Fibroblast of the conjunctiva (primary cell): ENCODE data around the gene KLHDC8A.
"Not testable (repeated sequence)": the region's sequence is repeated elsewhere in the genome, so short reads cannot be mapped to it uniquely, and the experiment has no call there.

Source experiments
- DNase-seq: peaks from one replicate; pipeline ENCODE4 v3.0.0-alpha.2; 2010; ENCODE audit warnings: low read depth

KLHDC8A gene

GRCh38 chr1:205318231-205318991 lies 38.3 kb downstream of the KLHDC8A start:
- DNase-seq = no peak

GRCh38 chr1:205317311-205317917 lies 39.3 kb downstream of the KLHDC8A start:
- no peak for DNase-seq

GRCh38 chr1:205316161-205316566 lies 40.6 kb downstream of the KLHDC8A start:
- no peak for DNase-seq

GRCh38 chr1:205315008-205315618 lies 41.6 kb downstream of the KLHDC8A start:
- DNase-seq = no peak

GRCh38 chr1:205313563-205314308 lies 43.0 kb downstream of the KLHDC8A start:
- DNase-seq = peak; percentile 41

GRCh38 chr1:205312866-205313562 lies 43.7 kb downstream of the KLHDC8A start:
- DNase-seq = no peak

GRCh38 chr1:205310976-205311704 lies 45.6 kb downstream of the KLHDC8A start:
- no peak for DNase-seq

GRCh38 chr1:205309741-205310140 lies 47.0 kb downstream of the KLHDC8A start:
- no peak for DNase-seq

- no peak for DNase-seq
Observed at GRCh38 chr1:205306929-205307566, 49.7 kb downstream of the KLHDC8A start.

GRCh38 chr1:205304695-205305070 lies 52.0 kb downstream of the KLHDC8A start:
- no peak for DNase-seq

- DNase-seq = no peak
Observed at GRCh38 chr1:205304046-205304694, 52.6 kb downstream of the KLHDC8A start.

GRCh38 chr1:205303247-205303888 lies 53.4 kb downstream of the KLHDC8A start:
- no peak for DNase-seq

- no peak for DNase-seq
Observed at GRCh38 chr1:205301842-205302588, 54.7 kb downstream of the KLHDC8A start.

GRCh38 chr1:205301205-205301821 lies 55.4 kb downstream of the KLHDC8A start:
- peak; percentile 67 for DNase-seq

- DNase-seq = no peak
Observed at GRCh38 chr1:205300149-205300548, 56.6 kb downstream of the KLHDC8A start.

GRCh38 chr1:205298191-205298994 lies 58.3 kb downstream of the KLHDC8A start:
- peak; percentile 69 for DNase-seq

GRCh38 chr1:205297546-205298177 lies 59.1 kb downstream of the KLHDC8A start:
- DNase-seq = not testable (repeated sequence)
